ENCODE measurements around the gene SFXN3.
A peak's percentile ranks its signal among the peaks of the same experiment; 100 is the strongest.

Gene SFXN3

GRCh38 chr10:101031128-101031795 is at the start of gene SFXN3, which contains the start of gene PDZD7:
SFXN3 (plus strand) TSS chr10:101031234; CDS start chr10:101034695, 3,461 bp downstream.
PDZD7 (minus strand) TSS chr10:101031129; CDS start chr10:101030219, 910 bp downstream.
- no peaks in the 10 kb centered on the region for H3K79me2 ChIP-seq (ENCODE audit: insufficient read depth, low read length)
- no peaks in the 10 kb centered on the region for H3K9me2 ChIP-seq (ENCODE audit: low read depth, low read length)
- H3K9me3 ChIP-seq (ENCODE audit: low read length), result no peaks in the 10 kb centered on the region
- peak within 1 kb of the TSS; percentile 58 for H3K4me2 ChIP-seq (ENCODE audit: low read length)
- no peak within 1 kb of the TSS; the same call in 1 of the 2 replicates for H3K9ac ChIP-seq (ENCODE audit: low read length)
- H3K27ac ChIP-seq (ENCODE audit: low read depth, low read length, poor library complexity, severe bottlenecking), result no peak within 1 kb of the TSS
- TF ChIP-seq CTCF (IDR thresholded peaks at IDR 0.05; ENCODE audit: low read length), result no peak
- no peak for TF ChIP-seq EZH2 (IDR thresholded peaks at IDR 0.05; ENCODE audit: borderline replicate concordance, low read length)
- H3K4me3 ChIP-seq (ENCODE audit: low read depth, low read length, poor library complexity, severe bottlenecking), result peak within 1 kb of the TSS; percentile 53
- H3F3A ChIP-seq (ENCODE audit: insufficient read depth, low read length), result no peaks in the 10 kb centered on the region
- peaks cover 10% of the 10 kb centered on the region for H3K4me1 ChIP-seq (ENCODE audit: insufficient read depth, low read length, severe bottlenecking)
- no peaks in the 10 kb centered on the region for H3K36me3 ChIP-seq (ENCODE audit: insufficient read depth, low read length)
- H4K20me1 ChIP-seq (ENCODE audit: insufficient read depth, low read length), result no peaks in the 10 kb centered on the region
- no peak within 1 kb of the TSS for H2AFZ ChIP-seq (ENCODE audit: low read length)
- 0 out of 2 replicates have a peak, but pooled peaks cover 4% of the 10 kb centered on the region for H3K27me3 ChIP-seq (ENCODE audit: insufficient read depth, low read length)

GRCh38 chr10:100982916-100983830 is 47.9 kb upstream of the SFXN3 start:
- Histone ChIP-seq H3K36me3 (ENCODE audit: insufficient read depth, low read length) (no peaks in the 10 kb centered on the region), H3K9ac (ENCODE audit: low read length) (no peak overlapping the region), H4K20me1 (ENCODE audit: insufficient read depth, low read length) (no peaks in the 10 kb centered on the region), H2AFZ (ENCODE audit: low read length) (no peak overlapping the region), H3K4me3 (ENCODE audit: low read depth, low read length, poor library complexity, severe bottlenecking) (no peak overlapping the region), H3F3A (ENCODE audit: insufficient read depth, low read length) (no peaks in the 10 kb centered on the region), H3K9me2 (ENCODE audit: low read depth, low read length) (no peaks in the 10 kb centered on the region), H3K27ac (ENCODE audit: low read depth, low read length, poor library complexity, severe bottlenecking) (no peak overlapping the region), H3K4me1 (ENCODE audit: insufficient read depth, low read length, severe bottlenecking) (peaks cover 10% of the 10 kb centered on the region), H3K9me3 (ENCODE audit: low read length) (no peaks in the 10 kb centered on the region), H3K27me3 (ENCODE audit: insufficient read depth, low read length) (no peaks in the 10 kb centered on the region), H3K4me2 (ENCODE audit: low read length) (no peak overlapping the region), H3K79me2 (ENCODE audit: insufficient read depth, low read length) (peaks cover 8% of the 10 kb centered on the region)
- TF ChIP-seq EZH2 (IDR thresholded peaks at IDR 0.05; ENCODE audit: borderline replicate concordance, low read length), result no peak
- TF ChIP-seq CTCF (IDR thresholded peaks at IDR 0.05; ENCODE audit: low read length), result no peak

GRCh38 chr10:100983868-100984671 is 47.0 kb upstream of the SFXN3 start:
- peaks cover 5% of the 10 kb centered on the region; the same call in 1 of the 2 replicates for H3K36me3 ChIP-seq (ENCODE audit: insufficient read depth, low read length)
- no peaks in the 10 kb centered on the region for H4K20me1 ChIP-seq (ENCODE audit: insufficient read depth, low read length)
- TF ChIP-seq EZH2 (IDR thresholded peaks at IDR 0.05; ENCODE audit: borderline replicate concordance, low read length), result no peak
- TF ChIP-seq CTCF (IDR thresholded peaks at IDR 0.05; ENCODE audit: low read length), result no peak
- no peaks in the 10 kb centered on the region for H3K9me3 ChIP-seq (ENCODE audit: low read length)
- no peak overlapping the region for H3K4me2 ChIP-seq (ENCODE audit: low read length)
- no peak overlapping the region for H3K9ac ChIP-seq (ENCODE audit: low read length)
- no peak overlapping the region for H3K27ac ChIP-seq (ENCODE audit: low read depth, low read length, poor library complexity, severe bottlenecking)
- H3K27me3 ChIP-seq (ENCODE audit: insufficient read depth, low read length), result no peaks in the 10 kb centered on the region
- H3K9me2 ChIP-seq (ENCODE audit: low read depth, low read length), result no peaks in the 10 kb centered on the region
- no peak overlapping the region for H2AFZ ChIP-seq (ENCODE audit: low read length)
- no peak overlapping the region for H3K4me3 ChIP-seq (ENCODE audit: low read depth, low read length, poor library complexity, severe bottlenecking)
- peaks cover 16% of the 10 kb centered on the region for H3K4me1 ChIP-seq (ENCODE audit: insufficient read depth, low read length, severe bottlenecking)
- peaks cover 15% of the 10 kb centered on the region for H3K79me2 ChIP-seq (ENCODE audit: insufficient read depth, low read length)
- no peaks in the 10 kb centered on the region for H3F3A ChIP-seq (ENCODE audit: insufficient read depth, low read length)

All from OCI-LY1 (cell line).